Astrocyte (in vitro differentiated cells and primary cell): Measurements from ENCODE around the gene RABEP2. TPM values are rescaled to one million over a fixed set of nuclear protein-coding genes. Genes with fewer than 3 reads are reported as not detected.

ENCODE experiments used
- DNase-seq: peaks from one replicate; pipeline ENCODE4 v3.0.0-alpha.2; 2010; ENCODE audit warnings: low read depth
- FAIRE-seq: peaks from 2 replicates; lab custom pipeline; 2011; peaks lifted over from hg19 to GRCh38; lab: Jason Lieb, UNC
- H2AFZ ChIP-seq: 2 replicates; pipeline ENCODE4 v1.6.0; 2012; ENCODE audit warnings: low read depth, low read length, inconsistent platforms
- H3K27ac ChIP-seq: 2 replicates; pipeline ENCODE4 v1.5.1; 2011; ENCODE audit warnings: low read depth, low read length, inconsistent platforms
- H3K27me3 ChIP-seq: 2 replicates; pipeline ENCODE4 v1.6.0; 2011; ENCODE audit warnings: low read length, inconsistent platforms; ENCODE audit not compliant: insufficient read depth
- H3K36me3 ChIP-seq: 2 replicates; pipeline ENCODE4 v1.5.1; 2011; ENCODE audit warnings: low read length, inconsistent platforms; ENCODE audit not compliant: insufficient read depth
- H3K4me1 ChIP-seq: 2 replicates; pipeline ENCODE4 v1.5.1; 2011; ENCODE audit warnings: low read length, inconsistent platforms; ENCODE audit not compliant: insufficient read depth
- H3K4me2 ChIP-seq: 2 replicates; pipeline ENCODE4 v1.6.0; 2012; ENCODE audit warnings: low read length, inconsistent platforms
- H3K4me3 ChIP-seq: 2 replicates; pipeline ENCODE4 v1.5.1; 2011; ENCODE audit warnings: low read depth, mild to moderate bottlenecking, low read length, inconsistent platforms; ENCODE audit not compliant: insufficient read depth
- H3K79me2 ChIP-seq: 2 replicates; pipeline ENCODE4 v1.6.0; 2012; ENCODE audit warnings: mild to moderate bottlenecking, low read length, inconsistent platforms; ENCODE audit not compliant: insufficient read depth
- H3K9ac ChIP-seq: 2 replicates; pipeline ENCODE4 v1.6.0; 2012; ENCODE audit warnings: mild to moderate bottlenecking, low read length, inconsistent platforms
- H3K9me3 ChIP-seq: 2 replicates; pipeline ENCODE4 v1.5.1; 2012; ENCODE audit warnings: low read depth, mild to moderate bottlenecking, low read length, inconsistent platforms; ENCODE audit not compliant: insufficient read depth
- H4K20me1 ChIP-seq: 2 replicates; pipeline ENCODE4 v1.6.0; 2012; ENCODE audit warnings: low read length, inconsistent platforms; ENCODE audit not compliant: insufficient read depth
- H3K27ac Mint-ChIP-seq: one replicate; pipeline ENCODE4 v1.8.0; 2021; ENCODE audit warnings: mild to moderate bottlenecking, mixed read lengths; ENCODE audit not compliant: unreplicated experiment
- H3K27me3 Mint-ChIP-seq: one replicate; pipeline ENCODE4 v1.8.0; 2021; ENCODE audit warnings: low read depth, mixed read lengths; ENCODE audit not compliant: unreplicated experiment
- H3K36me3 Mint-ChIP-seq: one replicate; pipeline ENCODE4 v1.8.0; 2021; ENCODE audit warnings: low read depth, mixed read lengths; ENCODE audit not compliant: unreplicated experiment
- H3K4me1 Mint-ChIP-seq: one replicate; pipeline ENCODE4 v1.8.0; 2021; ENCODE audit warnings: low read depth, mixed read lengths; ENCODE audit not compliant: unreplicated experiment
- H3K4me3 Mint-ChIP-seq: one replicate; pipeline ENCODE4 v1.8.0; 2021; ENCODE audit warnings: mild to moderate bottlenecking, moderate library complexity, mixed read lengths; ENCODE audit not compliant: unreplicated experiment
- H3K9me3 Mint-ChIP-seq: one replicate; pipeline ENCODE4 v1.8.0; 2021; ENCODE audit warnings: mild to moderate bottlenecking, mixed read lengths; ENCODE audit not compliant: unreplicated experiment
- CTCF ChIP-seq: IDR thresholded peaks from 2 replicates; pipeline ENCODE4 v1.5.1; 2011; ENCODE audit warnings: low read depth, mild to moderate bottlenecking, inconsistent platforms, low read length, moderate library complexity; ENCODE audit not compliant: insufficient read depth
- EZH2 ChIP-seq: IDR thresholded peaks from 2 replicates; pipeline ENCODE4 v1.6.1; 2012; ENCODE audit warnings: mild to moderate bottlenecking, low read length, inconsistent platforms; ENCODE audit not compliant: insufficient read depth
- total RNA-seq: library from RNA; stranded (reverse); gene quantifications from 2 replicates; pipeline ENCODE4 v1.2.1, GENCODE V29; 2021

RABEP2 gene
- total RNA-seq, 1 donor from 2014 or later: 19.4 TPM

GRCh38 chr16:28904363-28904762, 20.7 kb downstream of the RABEP2 start:
- Histone ChIP-seq H3K9me3 (no peaks in the 10 kb centered on the region), H3K4me1 (no peaks in the 10 kb centered on the region), H3K36me3 (no peaks in the 10 kb centered on the region), H3K4me3 (no peak overlapping the region), H2AFZ (no peak overlapping the region), H3K79me2 (no peaks in the 10 kb centered on the region), H3K27ac (no peak overlapping the region), H3K4me2 (no peak overlapping the region), H3K9ac (no peak overlapping the region), H3K27me3 (no peaks in the 10 kb centered on the region), H4K20me1 (no peaks in the 10 kb centered on the region)
- TF ChIP-seq EZH2 (no peak), CTCF (no peak)
- no peaks in the 10 kb centered on the region for H3K4me1 Mint-ChIP-seq
- FAIRE-seq (no peak), DNase-seq (no peak)
- H3K27me3 Mint-ChIP-seq: no peaks in the 10 kb centered on the region
- no peak overlapping the region for H3K4me3 Mint-ChIP-seq
- no peak overlapping the region for H3K27ac Mint-ChIP-seq
- H3K36me3 Mint-ChIP-seq: peaks cover 5% of the 10 kb centered on the region
- H3K9me3 Mint-ChIP-seq: no peaks in the 10 kb centered on the region

GRCh38 chr16:28903344-28904042, 21.5 kb downstream of the RABEP2 start:
- Mint-ChIP-seq H3K4me1 (peaks cover 3% of the 10 kb centered on the region), H3K27ac (no peak overlapping the region), H3K4me3 (no peak overlapping the region), H3K27me3 (no peaks in the 10 kb centered on the region), H3K9me3 (no peaks in the 10 kb centered on the region), H3K36me3 (peaks cover 8% of the 10 kb centered on the region)
- Histone ChIP-seq H3K27ac (no peak overlapping the region), H4K20me1 (no peaks in the 10 kb centered on the region), H3K4me3 (no peak overlapping the region), H3K79me2 (no peaks in the 10 kb centered on the region), H3K27me3 (no peaks in the 10 kb centered on the region), H2AFZ (no peak overlapping the region), H3K9me3 (no peaks in the 10 kb centered on the region), H3K4me2 (no peak overlapping the region), H3K4me1 (no peaks in the 10 kb centered on the region), H3K36me3 (no peaks in the 10 kb centered on the region), H3K9ac (no peak overlapping the region)
- no peak for FAIRE-seq
- no peak for DNase-seq
- no peak for TF ChIP-seq EZH2
- TF ChIP-seq CTCF: no peak

- Mint-ChIP-seq H3K27ac (no peak overlapping the region), H3K36me3 (peaks cover 8% of the 10 kb centered on the region), H3K9me3 (no peaks in the 10 kb centered on the region), H3K27me3 (no peaks in the 10 kb centered on the region), H3K4me3 (no peak overlapping the region), H3K4me1 (peaks cover 6% of the 10 kb centered on the region)
- TF ChIP-seq CTCF (no peak), EZH2 (no peak)
- FAIRE-seq: no peak
- Histone ChIP-seq H3K4me1 (no peaks in the 10 kb centered on the region), H3K9me3 (no peaks in the 10 kb centered on the region), H3K4me3 (no peak overlapping the region), H3K4me2 (no peak overlapping the region), H3K27ac (no peak overlapping the region), H3K36me3 (no peaks in the 10 kb centered on the region), H4K20me1 (no peaks in the 10 kb centered on the region), H3K9ac (no peak overlapping the region), H2AFZ (no peak overlapping the region), H3K79me2 (no peaks in the 10 kb centered on the region), H3K27me3 (no peaks in the 10 kb centered on the region)
- DNase-seq: no peak
Observed at GRCh38 chr16:28902909-28903308, 22.1 kb downstream of the RABEP2 start.
